Astrocyte (in vitro differentiated cells and primary cell): ENCODE data around the gene PRX. TPM values are rescaled to one million over a fixed set of nuclear protein-coding genes. Genes with fewer than 3 reads are reported as not detected.

ENCODE experiments used
- DNase-seq: peaks from one replicate; pipeline ENCODE4 v3.0.0-alpha.2; 2010; ENCODE audit warnings: low read depth
- FAIRE-seq: peaks from 2 replicates; lab custom pipeline; 2011; peaks lifted over from hg19 to GRCh38; lab: Jason Lieb, UNC
- H2AFZ ChIP-seq: 2 replicates; pipeline ENCODE4 v1.6.0; 2012; ENCODE audit warnings: low read depth, low read length, inconsistent platforms
- H3K27ac ChIP-seq: 2 replicates; pipeline ENCODE4 v1.5.1; 2011; ENCODE audit warnings: low read depth, low read length, inconsistent platforms
- H3K27me3 ChIP-seq: 2 replicates; pipeline ENCODE4 v1.6.0; 2011; ENCODE audit warnings: low read length, inconsistent platforms; ENCODE audit not compliant: insufficient read depth
- H3K36me3 ChIP-seq: 2 replicates; pipeline ENCODE4 v1.5.1; 2011; ENCODE audit warnings: low read length, inconsistent platforms; ENCODE audit not compliant: insufficient read depth
- H3K4me1 ChIP-seq: 2 replicates; pipeline ENCODE4 v1.5.1; 2011; ENCODE audit warnings: low read length, inconsistent platforms; ENCODE audit not compliant: insufficient read depth
- H3K4me2 ChIP-seq: 2 replicates; pipeline ENCODE4 v1.6.0; 2012; ENCODE audit warnings: low read length, inconsistent platforms
- H3K4me3 ChIP-seq: 2 replicates; pipeline ENCODE4 v1.5.1; 2011; ENCODE audit warnings: low read depth, mild to moderate bottlenecking, low read length, inconsistent platforms; ENCODE audit not compliant: insufficient read depth
- H3K79me2 ChIP-seq: 2 replicates; pipeline ENCODE4 v1.6.0; 2012; ENCODE audit warnings: mild to moderate bottlenecking, low read length, inconsistent platforms; ENCODE audit not compliant: insufficient read depth
- H3K9ac ChIP-seq: 2 replicates; pipeline ENCODE4 v1.6.0; 2012; ENCODE audit warnings: mild to moderate bottlenecking, low read length, inconsistent platforms
- H3K9me3 ChIP-seq: 2 replicates; pipeline ENCODE4 v1.5.1; 2012; ENCODE audit warnings: low read depth, mild to moderate bottlenecking, low read length, inconsistent platforms; ENCODE audit not compliant: insufficient read depth
- H4K20me1 ChIP-seq: 2 replicates; pipeline ENCODE4 v1.6.0; 2012; ENCODE audit warnings: low read length, inconsistent platforms; ENCODE audit not compliant: insufficient read depth
- H3K27ac Mint-ChIP-seq: one replicate; pipeline ENCODE4 v1.8.0; 2021; ENCODE audit warnings: mild to moderate bottlenecking, mixed read lengths; ENCODE audit not compliant: unreplicated experiment
- H3K27me3 Mint-ChIP-seq: one replicate; pipeline ENCODE4 v1.8.0; 2021; ENCODE audit warnings: low read depth, mixed read lengths; ENCODE audit not compliant: unreplicated experiment
- H3K36me3 Mint-ChIP-seq: one replicate; pipeline ENCODE4 v1.8.0; 2021; ENCODE audit warnings: low read depth, mixed read lengths; ENCODE audit not compliant: unreplicated experiment
- H3K4me1 Mint-ChIP-seq: one replicate; pipeline ENCODE4 v1.8.0; 2021; ENCODE audit warnings: low read depth, mixed read lengths; ENCODE audit not compliant: unreplicated experiment
- H3K4me3 Mint-ChIP-seq: one replicate; pipeline ENCODE4 v1.8.0; 2021; ENCODE audit warnings: mild to moderate bottlenecking, moderate library complexity, mixed read lengths; ENCODE audit not compliant: unreplicated experiment
- H3K9me3 Mint-ChIP-seq: one replicate; pipeline ENCODE4 v1.8.0; 2021; ENCODE audit warnings: mild to moderate bottlenecking, mixed read lengths; ENCODE audit not compliant: unreplicated experiment
- EZH2 ChIP-seq: IDR thresholded peaks from 2 replicates; pipeline ENCODE4 v1.6.1; 2012; ENCODE audit warnings: mild to moderate bottlenecking, low read length, inconsistent platforms; ENCODE audit not compliant: insufficient read depth
- total RNA-seq: library from RNA; stranded (reverse); gene quantifications from 2 replicates; pipeline ENCODE4 v1.2.1, GENCODE V29; 2021
- TF ChIP-seq, protein P1 (sequence below): IDR thresholded peaks from 2 replicates; pipeline ENCODE4 v1.5.1; 2011; ENCODE audit warnings: low read depth, mild to moderate bottlenecking, inconsistent platforms, low read length, moderate library complexity; ENCODE audit not compliant: insufficient read depth

The PRX gene
- total RNA-seq, 1 donor from 2014 or later: 1.5 TPM

DNA sequence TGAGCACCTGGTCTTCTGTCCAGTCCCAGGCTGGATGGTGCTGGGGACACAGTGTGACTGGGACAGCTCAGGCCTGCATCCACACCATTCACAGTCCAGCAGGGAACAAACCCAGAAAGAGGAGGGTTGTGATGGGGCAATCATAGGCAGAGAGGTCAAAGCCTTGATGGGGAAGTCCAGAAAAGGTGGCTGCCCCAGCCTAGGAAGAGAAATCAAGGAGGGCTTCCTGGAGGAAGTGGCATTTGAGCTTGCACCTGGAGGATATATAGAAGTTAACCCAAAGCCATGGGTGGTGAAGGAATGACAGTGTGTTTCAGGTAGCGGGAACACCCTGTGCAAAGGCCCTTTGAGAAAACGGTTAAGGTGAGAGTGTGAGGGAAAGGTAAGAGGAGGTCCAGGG lies 2.6 kb upstream of the PRX start:
- H3K9me3 ChIP-seq: no peaks in the 10 kb centered on the region
- Mint-ChIP-seq H3K4me3 (peak overlapping the region; percentile 43), H3K4me1 (peaks cover 1% of the 10 kb centered on the region), H3K9me3 (no peaks in the 10 kb centered on the region), H3K27ac (no peak overlapping the region), H3K27me3 (peaks cover 2% of the 10 kb centered on the region), H3K36me3 (no peaks in the 10 kb centered on the region)
- no peak overlapping the region for H3K9ac ChIP-seq
- H3K4me2 ChIP-seq: no peak overlapping the region
- TF ChIP-seq, protein P1, sequence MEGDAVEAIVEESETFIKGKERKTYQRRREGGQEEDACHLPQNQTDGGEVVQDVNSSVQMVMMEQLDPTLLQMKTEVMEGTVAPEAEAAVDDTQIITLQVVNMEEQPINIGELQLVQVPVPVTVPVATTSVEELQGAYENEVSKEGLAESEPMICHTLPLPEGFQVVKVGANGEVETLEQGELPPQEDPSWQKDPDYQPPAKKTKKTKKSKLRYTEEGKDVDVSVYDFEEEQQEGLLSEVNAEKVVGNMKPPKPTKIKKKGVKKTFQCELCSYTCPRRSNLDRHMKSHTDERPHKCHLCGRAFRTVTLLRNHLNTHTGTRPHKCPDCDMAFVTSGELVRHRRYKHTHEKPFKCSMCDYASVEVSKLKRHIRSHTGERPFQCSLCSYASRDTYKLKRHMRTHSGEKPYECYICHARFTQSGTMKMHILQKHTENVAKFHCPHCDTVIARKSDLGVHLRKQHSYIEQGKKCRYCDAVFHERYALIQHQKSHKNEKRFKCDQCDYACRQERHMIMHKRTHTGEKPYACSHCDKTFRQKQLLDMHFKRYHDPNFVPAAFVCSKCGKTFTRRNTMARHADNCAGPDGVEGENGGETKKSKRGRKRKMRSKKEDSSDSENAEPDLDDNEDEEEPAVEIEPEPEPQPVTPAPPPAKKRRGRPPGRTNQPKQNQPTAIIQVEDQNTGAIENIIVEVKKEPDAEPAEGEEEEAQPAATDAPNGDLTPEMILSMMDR: no peak
- TF ChIP-seq EZH2: no peak
- H3K4me1 ChIP-seq: peaks cover 13% of the 10 kb centered on the region
- H3K27ac ChIP-seq: no peak overlapping the region
- H4K20me1 ChIP-seq: no peaks in the 10 kb centered on the region
- no peak overlapping the region for H2AFZ ChIP-seq
- H3K36me3 ChIP-seq: no peaks in the 10 kb centered on the region
- H3K4me3 ChIP-seq: no peak overlapping the region
- no peaks in the 10 kb centered on the region for H3K27me3 ChIP-seq
- FAIRE-seq (no peak), DNase-seq (no peak)
- no peaks in the 10 kb centered on the region for H3K79me2 ChIP-seq

DNA sequence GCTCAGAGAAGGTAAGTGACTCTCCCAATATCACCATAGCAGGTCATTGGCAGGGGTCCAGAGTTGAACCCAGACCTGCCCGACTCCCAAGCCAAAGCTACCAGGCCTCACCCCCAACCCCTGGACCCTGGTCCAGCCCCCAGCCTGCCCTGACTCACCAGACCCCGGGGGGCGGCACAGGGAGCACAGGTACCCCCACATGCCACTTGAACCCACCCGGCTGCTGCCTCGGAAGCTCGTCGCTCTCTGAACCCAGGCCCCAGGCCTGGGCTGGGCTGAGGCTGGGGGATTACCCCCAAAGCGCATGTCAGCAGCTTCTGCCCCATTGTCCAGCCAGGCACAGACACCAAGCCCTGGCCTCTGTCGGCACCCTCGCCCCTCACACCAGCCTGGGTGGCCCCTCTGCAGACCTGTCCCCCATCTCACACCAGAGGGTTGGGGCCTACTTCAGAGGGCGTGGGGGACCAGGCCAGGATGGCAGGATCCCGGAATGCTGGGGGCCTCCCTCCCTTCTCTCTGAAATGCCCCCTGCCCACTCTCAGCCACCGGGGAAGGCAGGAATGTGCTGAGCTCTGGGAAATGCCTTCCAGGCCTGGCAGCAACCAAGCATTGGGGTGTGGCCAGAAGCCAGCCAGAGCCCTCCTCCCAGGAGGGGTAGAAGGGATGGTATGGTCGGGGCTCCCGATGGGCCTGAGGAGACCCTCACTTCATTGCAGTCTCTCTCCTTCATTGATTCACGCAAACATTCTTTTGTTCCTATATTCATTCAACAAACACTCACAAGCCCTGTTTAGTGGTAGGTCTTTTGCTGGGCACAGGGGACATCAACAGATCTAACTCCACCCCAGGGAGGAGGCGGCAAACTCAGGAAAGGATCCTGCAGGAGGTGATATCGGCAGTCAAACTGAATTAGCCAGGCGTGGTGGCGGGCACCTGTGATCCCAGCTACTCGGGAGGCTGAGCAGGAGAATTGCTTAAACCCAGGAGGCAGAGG lies 1.7 kb upstream of the PRX start:
- no peaks in the 10 kb centered on the region for H3K79me2 ChIP-seq
- no peak for FAIRE-seq
- no peaks in the 10 kb centered on the region for H4K20me1 ChIP-seq
- Mint-ChIP-seq H3K4me3 (no peak overlapping the region), H3K27ac (no peak overlapping the region), H3K4me1 (peaks cover 1% of the 10 kb centered on the region), H3K9me3 (no peaks in the 10 kb centered on the region), H3K27me3 (peaks cover 2% of the 10 kb centered on the region), H3K36me3 (no peaks in the 10 kb centered on the region)
- TF ChIP-seq, protein P1: no peak
- TF ChIP-seq EZH2: no peak
- H3K27me3 ChIP-seq: no peaks in the 10 kb centered on the region
- H3K4me2 ChIP-seq: no peak overlapping the region
- H3K27ac ChIP-seq: no peak overlapping the region
- no peaks in the 10 kb centered on the region for H3K9me3 ChIP-seq
- H3K36me3 ChIP-seq: no peaks in the 10 kb centered on the region
- H2AFZ ChIP-seq: no peak overlapping the region
- H3K9ac ChIP-seq: no peak overlapping the region
- H3K4me3 ChIP-seq: no peak overlapping the region
- no peak for DNase-seq
- peaks cover 11% of the 10 kb centered on the region for H3K4me1 ChIP-seq

DNA sequence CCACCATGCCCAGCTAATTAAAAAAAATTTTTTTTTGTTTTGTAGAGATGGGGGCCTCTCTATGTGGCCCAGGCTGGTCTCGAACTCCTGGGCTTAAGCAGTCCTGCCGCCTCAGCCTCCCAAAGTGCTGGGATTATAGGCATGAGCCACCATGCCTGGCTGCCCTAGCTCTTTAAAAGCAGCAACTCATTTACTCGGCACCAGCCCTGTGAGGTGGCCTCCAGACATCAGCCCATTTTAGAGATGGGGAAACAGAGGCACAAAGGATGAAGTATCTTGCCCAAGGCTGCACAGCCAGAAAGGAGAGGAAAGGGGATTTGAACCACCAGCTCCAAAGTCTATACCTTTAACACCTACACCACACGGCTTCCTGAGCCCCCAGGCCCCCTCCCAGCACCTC lies 312 bp downstream of the PRX start:
- no peak for TF ChIP-seq EZH2
- TF ChIP-seq, protein P1: no peak
- DNase-seq (no peak), FAIRE-seq (no peak)
- no peaks in the 10 kb centered on the region for H3K79me2 ChIP-seq
- no peaks in the 10 kb centered on the region for H3K36me3 ChIP-seq
- H3K9ac ChIP-seq: no peak overlapping the region
- H3K4me3 Mint-ChIP-seq: no peak overlapping the region
- H3K27me3 ChIP-seq: no peaks in the 10 kb centered on the region
- H3K4me1 ChIP-seq: peaks cover 11% of the 10 kb centered on the region
- H3K27ac Mint-ChIP-seq: no peak overlapping the region
- no peaks in the 10 kb centered on the region for H3K36me3 Mint-ChIP-seq
- no peaks in the 10 kb centered on the region for H3K9me3 Mint-ChIP-seq
- no peaks in the 10 kb centered on the region for H3K9me3 ChIP-seq
- no peak overlapping the region for H3K4me2 ChIP-seq
- H3K27ac ChIP-seq: no peak overlapping the region
- no peaks in the 10 kb centered on the region for H4K20me1 ChIP-seq
- H3K4me1 Mint-ChIP-seq: peaks cover 1% of the 10 kb centered on the region
- H2AFZ ChIP-seq: no peak overlapping the region
- no peak overlapping the region for H3K4me3 ChIP-seq
- peaks cover 2% of the 10 kb centered on the region for H3K27me3 Mint-ChIP-seq
